Liver (tissue), 3 donors: ENCODE data around the gene IMPA2.

Experiments used
- EGR1 ChIP-seq, 2 donors: IDR thresholded peaks; 2 replicates each; pipeline ENCODE4 v1.6.1; 2016 to 2018; ENCODE audit warnings: antibody characterized with exemption in 2 of 2, low read depth in 2 of 2
- GABPA ChIP-seq, 2 donors: IDR thresholded peaks in 1 of 2; conservative IDR thresholded peaks in 1 of 2; 2 replicates each; pipeline ENCODE4 v1.6.1; 2016; ENCODE audit warnings: antibody characterized with exemption in 2 of 2, mild to moderate bottlenecking in 1 of 2, moderate library complexity in 1 of 2
- TF ChIP-seq, protein P1 (sequence below): IDR thresholded peaks from 2 replicates; pipeline ENCODE4 v1.6.1; 2016; ENCODE audit warnings: antibody characterized with exemption
- TF ChIP-seq, protein P2 (sequence below): fragments of 150-350 bp; IDR thresholded peaks from 2 replicates; pipeline ENCODE4 v1.5.1; 2017; ENCODE audit warnings: improper control_type of control experiment, low read depth, low read length; ENCODE audit not compliant: missing input control
- donor health status: healthy.
- donor health status: healthy.

DNA sequence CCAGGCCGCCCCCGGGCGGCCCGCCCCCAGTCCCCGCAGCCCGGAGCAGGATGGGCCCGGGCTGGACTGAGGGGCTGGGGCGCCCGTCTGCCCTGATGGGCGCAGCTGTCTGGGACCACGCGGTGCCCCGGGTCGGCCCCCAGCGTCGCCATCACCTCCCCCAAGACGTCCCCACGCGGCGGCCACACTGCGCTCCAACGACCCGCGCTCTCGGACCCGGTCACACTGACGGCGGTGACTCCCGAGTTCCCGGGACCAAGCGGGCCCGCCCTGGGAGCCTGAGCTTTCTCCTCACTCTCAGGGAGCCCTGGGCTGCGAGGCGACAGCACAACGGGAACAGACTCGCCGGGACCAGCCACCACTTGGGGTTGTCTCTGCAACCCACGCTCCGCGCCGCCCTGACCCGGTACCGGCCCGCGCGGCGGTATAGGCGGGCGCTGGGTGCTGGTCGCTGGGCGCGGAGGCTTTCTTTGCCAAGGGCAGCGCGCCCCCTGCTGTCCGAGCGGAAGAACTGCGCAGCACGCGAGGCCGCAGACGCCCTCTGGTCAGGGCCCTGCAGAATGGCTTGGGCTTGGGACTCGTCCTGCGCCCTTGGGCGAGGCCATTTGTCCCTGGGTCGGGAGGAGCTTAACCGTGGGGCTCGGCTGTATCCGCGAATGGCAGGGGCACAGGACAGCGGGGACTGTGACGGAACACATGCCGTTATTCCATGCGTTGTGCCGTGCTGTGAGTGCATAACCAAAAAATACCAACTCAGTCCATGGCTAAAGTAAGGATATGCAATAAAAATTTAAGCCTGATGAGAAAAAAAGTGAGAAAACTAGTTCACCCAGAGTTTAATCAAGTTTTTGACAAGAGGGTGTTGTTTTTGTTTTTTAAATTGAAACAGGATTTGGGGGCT is 57.6 kb downstream of the IMPA2 start:
- TF ChIP-seq EGR1 (IDR thresholded peaks at IDR 0.05; ENCODE audit: low read depth in 2 of 2) (no peak), GABPA (IDR thresholded peaks at IDR 0.05 in 1 of 2, conservative IDR thresholded peaks at IDR 0.05 in 1 of 2) (no peak)
- TF ChIP-seq, protein P1, sequence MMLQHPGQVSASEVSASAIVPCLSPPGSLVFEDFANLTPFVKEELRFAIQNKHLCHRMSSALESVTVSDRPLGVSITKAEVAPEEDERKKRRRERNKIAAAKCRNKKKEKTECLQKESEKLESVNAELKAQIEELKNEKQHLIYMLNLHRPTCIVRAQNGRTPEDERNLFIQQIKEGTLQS = no peak
- TF ChIP-seq, protein P2, sequence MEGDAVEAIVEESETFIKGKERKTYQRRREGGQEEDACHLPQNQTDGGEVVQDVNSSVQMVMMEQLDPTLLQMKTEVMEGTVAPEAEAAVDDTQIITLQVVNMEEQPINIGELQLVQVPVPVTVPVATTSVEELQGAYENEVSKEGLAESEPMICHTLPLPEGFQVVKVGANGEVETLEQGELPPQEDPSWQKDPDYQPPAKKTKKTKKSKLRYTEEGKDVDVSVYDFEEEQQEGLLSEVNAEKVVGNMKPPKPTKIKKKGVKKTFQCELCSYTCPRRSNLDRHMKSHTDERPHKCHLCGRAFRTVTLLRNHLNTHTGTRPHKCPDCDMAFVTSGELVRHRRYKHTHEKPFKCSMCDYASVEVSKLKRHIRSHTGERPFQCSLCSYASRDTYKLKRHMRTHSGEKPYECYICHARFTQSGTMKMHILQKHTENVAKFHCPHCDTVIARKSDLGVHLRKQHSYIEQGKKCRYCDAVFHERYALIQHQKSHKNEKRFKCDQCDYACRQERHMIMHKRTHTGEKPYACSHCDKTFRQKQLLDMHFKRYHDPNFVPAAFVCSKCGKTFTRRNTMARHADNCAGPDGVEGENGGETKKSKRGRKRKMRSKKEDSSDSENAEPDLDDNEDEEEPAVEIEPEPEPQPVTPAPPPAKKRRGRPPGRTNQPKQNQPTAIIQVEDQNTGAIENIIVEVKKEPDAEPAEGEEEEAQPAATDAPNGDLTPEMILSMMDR = peak; percentile 94
